SJCRH30 (cell line): Measurements from ENCODE around the gene SSR3. TPM values are rescaled to one million over a fixed set of nuclear protein-coding genes. Genes with fewer than 3 reads are reported as not detected.

Experiments used
- DNase-seq, 2 experiments: peaks; one replicate each; pipeline ENCODE4 v3.0.0-alpha.2; 2015 to 2020
- H3K27ac ChIP-seq: fragments of 250-450 bp; sonication (Bioruptor Pico); 2 replicates; pipeline ENCODE4 v1.5.1; 2020; ENCODE audit warnings: mild to moderate bottlenecking, moderate library complexity
- H3K27me3 ChIP-seq: fragments of 250-450 bp; sonication (Bioruptor Pico); 2 replicates; pipeline ENCODE4 v1.5.1; 2020; ENCODE audit warnings: mild to moderate bottlenecking, moderate library complexity
- H3K36me3 ChIP-seq: fragments of 250-450 bp; sonication (Bioruptor Pico); 2 replicates; pipeline ENCODE4 v1.5.1; 2020; ENCODE audit warnings: mild to moderate bottlenecking, moderate library complexity
- H3K4me1 ChIP-seq: fragments of 250-450 bp; sonication (Bioruptor Pico); 2 replicates; pipeline ENCODE4 v1.5.1; 2020; ENCODE audit warnings: mild to moderate bottlenecking, moderate library complexity
- H3K4me3 ChIP-seq: fragments of 250-450 bp; sonication (Bioruptor Pico); 2 replicates; pipeline ENCODE4 v1.5.1; 2020; ENCODE audit warnings: mild to moderate bottlenecking, moderate library complexity
- H3K9me3 ChIP-seq: fragments of 250-450 bp; sonication (Bioruptor Pico); replicated peaks from 2 replicates; pipeline ENCODE4 v1.5.1; 2020; ENCODE audit warnings: mild to moderate bottlenecking, moderate library complexity
- total RNA-seq: library from RNA; depleted of rRNA; stranded (reverse); fragments of >200 nt; shearing (Covaris generic); gene quantifications from 2 replicates; pipeline ENCODE4 v1.2.3, GENCODE V29; 2014; rRNA removed

Gene SSR3
- total RNA-seq, 1 experiment from 2014 or later, result 149 TPM

- H3K27ac ChIP-seq, result no peak overlapping the region
- H3K36me3 ChIP-seq, result no peaks in the 10 kb centered on the region
- H3K4me1 ChIP-seq, result no peaks in the 10 kb centered on the region
- no peak for DNase-seq
- H3K9me3 ChIP-seq, result 0 out of 2 replicates have a peak, but pooled peaks cover 3% of the 10 kb centered on the region
- no peaks in the 10 kb centered on the region for H3K27me3 ChIP-seq
- no peak overlapping the region for H3K4me3 ChIP-seq
These were observed 56.6 kb downstream of the SSR3 start for GRCh38 chr3:156498307-156498706.

GRCh38 chr3:156497326-156497725, 57.6 kb downstream of the SSR3 start:
- Histone ChIP-seq H3K27me3 (no peaks in the 10 kb centered on the region), H3K27ac (no peak overlapping the region), H3K9me3 (0 out of 2 replicates have a peak, but pooled peaks cover 3% of the 10 kb centered on the region), H3K4me1 (no peaks in the 10 kb centered on the region), H3K36me3 (no peaks in the 10 kb centered on the region), H3K4me3 (no peak overlapping the region)
- DNase-seq, result no peak

GRCh38 chr3:156495816-156496215, 59.1 kb downstream of the SSR3 start:
- H3K27me3 ChIP-seq, result no peaks in the 10 kb centered on the region
- no peak overlapping the region for H3K4me3 ChIP-seq
- H3K4me1 ChIP-seq, result no peaks in the 10 kb centered on the region; the same call in 1 of the 2 replicates
- no peak overlapping the region for H3K27ac ChIP-seq
- DNase-seq, result no peak
- H3K36me3 ChIP-seq, result no peaks in the 10 kb centered on the region
- 0 out of 2 replicates have a peak, but pooled peaks cover 3% of the 10 kb centered on the region for H3K9me3 ChIP-seq

- H3K4me3 ChIP-seq, result no peak overlapping the region
- no peaks in the 10 kb centered on the region; the same call in 1 of the 2 replicates for H3K4me1 ChIP-seq
- no peaks in the 10 kb centered on the region for H3K36me3 ChIP-seq
- H3K9me3 ChIP-seq, result 0 out of 2 replicates have a peak, but pooled peaks cover 2% of the 10 kb centered on the region
- no peak for DNase-seq
- H3K27me3 ChIP-seq, result no peaks in the 10 kb centered on the region
- H3K27ac ChIP-seq, result no peak overlapping the region
These were observed 61.0 kb downstream of the SSR3 start for GRCh38 chr3:156493887-156494286.

- no peaks in the 10 kb centered on the region for H3K9me3 ChIP-seq
- H3K27ac ChIP-seq, result no peak overlapping the region
- no peaks in the 10 kb centered on the region for H3K27me3 ChIP-seq
- DNase-seq, result no peak
- no peak overlapping the region for H3K4me3 ChIP-seq
- H3K36me3 ChIP-seq, result no peaks in the 10 kb centered on the region
- H3K4me1 ChIP-seq, result no peaks in the 10 kb centered on the region; the same call in 1 of the 2 replicates
These were observed 62.1 kb downstream of the SSR3 start for GRCh38 chr3:156492801-156493261.

GRCh38 chr3:156491192-156491591, 63.7 kb downstream of the SSR3 start:
- Histone ChIP-seq H3K36me3 (no peaks in the 10 kb centered on the region), H3K27ac (no peak overlapping the region), H3K4me1 (no peaks in the 10 kb centered on the region; the same call in 1 of the 2 replicates), H3K27me3 (no peaks in the 10 kb centered on the region), H3K9me3 (no peaks in the 10 kb centered on the region), H3K4me3 (no peak overlapping the region)
- DNase-seq, result no peak

Other genes with a start within 250 kb of the SSR3 start
- gene TIPARP, start 119.5 kb upstream of the SSR3 start, total RNA-seq, result 29.0 and 31.2 TPM in 2 replicates